T1000 (cell line): ENCODE data around the gene MZF1.
"Not testable (repeated sequence)": the region's sequence is repeated elsewhere in the genome, so short reads cannot be mapped to it uniquely, and the experiment has no call there.

Source experiments
- DNase-seq: peaks from one replicate; lab custom pipeline; 2025; ENCODE audit warnings: mixed read lengths; lab: John Stamatoyannopoulos, UW

MZF1 gene

DNA sequence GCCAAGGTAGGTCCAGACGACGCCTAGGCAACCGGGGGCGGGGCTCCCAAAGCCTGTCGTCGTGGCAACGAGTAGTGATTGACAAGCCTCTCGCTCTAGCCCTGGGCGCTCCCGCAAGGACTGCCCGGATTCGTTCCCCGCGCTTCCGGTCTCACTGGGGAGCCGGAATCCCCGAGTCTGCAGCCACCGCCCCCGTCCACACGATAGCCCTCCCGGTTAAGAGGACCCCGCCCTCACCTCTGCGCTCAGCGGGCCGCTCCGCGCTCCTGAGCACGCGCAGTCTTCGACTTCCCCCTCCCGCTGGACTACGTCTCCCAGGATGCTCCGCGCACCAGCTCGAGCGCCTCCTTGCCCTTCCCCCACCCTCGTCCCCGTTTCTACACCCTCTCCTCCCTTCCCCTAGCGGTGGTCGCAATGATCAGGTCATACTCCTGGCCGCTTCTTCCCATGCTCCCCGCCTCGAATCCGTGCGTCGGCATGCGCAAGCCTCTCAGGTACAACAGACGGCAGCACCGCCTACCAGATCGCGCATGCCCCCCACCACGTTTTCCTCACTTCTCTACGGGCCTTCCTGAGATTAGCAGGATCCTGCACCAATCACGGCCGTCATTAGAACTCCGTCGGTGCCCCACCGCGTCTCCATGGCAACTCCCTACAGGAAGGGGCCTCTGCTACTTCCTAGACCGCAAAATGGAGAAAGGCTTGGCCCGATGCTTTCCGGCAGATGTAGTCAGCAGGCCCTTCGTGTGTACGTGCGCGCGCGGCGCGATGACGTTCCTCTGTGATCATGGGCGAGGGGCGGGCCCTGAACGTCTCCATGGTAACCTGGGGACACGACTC is at the start of gene MZF1:
MZF1 (minus strand) TSS at position 518 of the 840 bp plus-strand sequence. CDS start 1,946 bp downstream, outside the sequence.
- DNase-seq = no peak

- not testable (repeated sequence) for DNase-seq
These were observed 34.1 kb upstream of the MZF1 start for GRCh38 chr19:58607213-58607612.

- DNase-seq = not testable (repeated sequence)
These were observed 33.2 kb upstream of the MZF1 start for GRCh38 chr19:58606251-58606896.

- DNase-seq = no peak
These were observed 13.1 kb upstream of the MZF1 start for GRCh38 chr19:58586133-58586765.

- DNase-seq = no peak
These were observed 12.5 kb upstream of the MZF1 start for GRCh38 chr19:58585442-58586132.

GRCh38 chr19:58584498-58585441 is 11.6 kb upstream of the MZF1 start:
- DNase-seq = no peak

GRCh38 chr19:58582985-58583384 is 9.8 kb upstream of the MZF1 start:
- DNase-seq = no peak

DNA sequence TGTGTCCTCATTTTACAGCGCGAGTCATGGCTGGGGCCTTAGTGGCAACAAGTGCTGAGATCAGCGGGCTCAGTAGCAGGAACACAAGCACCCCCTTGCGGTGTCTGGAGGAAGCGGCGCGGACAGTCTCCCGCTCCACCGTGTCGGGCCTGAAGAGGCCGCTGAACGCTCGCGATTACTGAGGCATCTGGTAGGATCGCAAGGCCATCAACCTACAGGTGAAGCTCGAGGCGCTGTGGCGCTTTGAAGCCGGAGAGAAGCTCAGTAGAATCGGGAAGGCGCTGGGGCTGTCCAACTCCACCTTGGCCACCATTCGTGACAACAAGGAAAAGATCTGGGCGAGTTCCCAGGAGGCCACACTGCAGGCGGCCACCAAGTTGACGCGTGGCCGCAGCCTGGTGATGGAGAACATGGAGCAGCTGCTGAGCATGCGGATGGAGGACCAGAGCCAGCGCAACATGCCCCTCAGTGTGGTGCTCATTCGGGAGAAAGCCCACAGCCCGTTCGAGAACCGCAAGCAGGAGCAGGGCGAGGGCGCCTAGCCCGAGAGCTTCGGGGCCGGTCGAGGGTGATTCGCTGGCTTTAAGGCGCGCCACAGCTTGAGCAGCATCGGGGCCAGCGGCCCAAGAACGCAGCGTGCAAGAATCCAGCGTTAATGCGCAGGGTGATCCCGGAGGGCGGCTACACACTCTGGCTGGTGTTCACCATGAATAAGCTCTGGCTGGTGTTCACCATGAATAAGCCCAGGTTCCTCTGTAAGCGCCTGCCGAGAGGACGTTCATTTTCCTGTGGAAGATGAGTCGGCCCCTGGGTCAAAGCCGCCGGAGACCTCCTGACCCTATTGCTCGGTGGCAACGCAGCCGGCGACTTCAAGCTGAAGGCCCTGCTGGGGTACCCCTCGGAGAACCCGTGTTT is 8.3 kb upstream of the MZF1 start:
- DNase-seq = no peak

DNA sequence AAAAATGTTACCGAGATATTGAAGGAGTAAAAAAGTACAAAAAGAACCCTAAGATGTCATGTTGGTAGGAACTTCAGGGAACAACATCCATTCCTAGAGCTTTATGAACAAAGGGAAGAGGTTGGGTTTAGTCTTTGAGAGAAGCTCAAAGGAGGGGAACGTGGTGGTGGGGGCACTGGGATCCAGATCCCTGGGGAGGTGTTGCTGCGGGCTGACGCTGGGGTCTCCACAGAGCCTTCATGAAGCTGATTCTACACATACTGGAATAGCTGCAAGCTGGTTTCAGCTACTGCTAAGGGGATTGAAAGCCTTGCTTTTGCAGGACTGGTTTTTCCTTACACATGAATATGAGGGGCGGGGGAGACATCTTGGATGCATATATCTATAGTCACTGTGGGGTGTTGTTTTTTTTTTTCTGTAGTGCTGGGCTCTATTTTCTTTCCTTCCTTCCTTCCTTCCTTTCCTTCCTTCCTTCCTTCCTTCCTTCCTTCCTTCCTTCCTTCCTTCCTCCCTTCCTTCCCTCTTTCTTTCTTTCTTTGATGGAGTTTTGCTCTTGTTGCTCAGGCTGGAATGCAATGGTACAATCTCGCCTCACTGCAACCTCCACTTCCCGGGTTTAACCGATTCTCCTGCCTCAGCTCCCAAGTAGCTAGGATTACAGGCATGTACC is 6.5 kb upstream of the MZF1 start:
- DNase-seq = no peak

GRCh38 chr19:58578012-58578925 is 5.1 kb upstream of the MZF1 start:
- no peak for DNase-seq

GRCh38 chr19:58577581-58577980 is 4.4 kb upstream of the MZF1 start:
- not testable (repeated sequence) for DNase-seq

GRCh38 chr19:58575183-58576041 is 2.3 kb upstream of the MZF1 start:
- DNase-seq = no peak

DNA sequence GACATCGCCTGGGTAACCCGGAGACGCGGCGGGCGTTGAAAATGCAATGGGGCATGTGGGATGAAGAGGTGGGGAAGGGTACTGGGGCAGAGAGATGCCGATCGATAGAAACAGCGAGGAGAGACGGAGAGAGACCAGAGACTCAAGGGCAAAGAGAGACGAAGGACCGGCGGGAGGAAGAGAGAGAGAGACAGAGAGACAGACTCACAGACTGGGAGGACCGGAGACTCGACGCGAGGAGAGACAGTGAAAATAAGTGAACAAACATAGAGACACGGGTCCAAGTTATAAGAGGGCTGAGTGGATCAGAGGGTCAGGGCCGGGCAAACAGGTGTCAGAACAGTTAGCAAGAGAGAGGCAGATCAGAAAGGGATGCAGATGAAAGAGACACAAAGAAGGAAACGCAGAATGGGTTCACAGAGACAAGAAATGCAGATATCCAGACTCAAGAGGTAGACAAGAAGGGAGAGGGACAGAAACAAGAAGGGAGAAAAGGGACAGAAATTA is 576 bp upstream of the MZF1 start:
- DNase-seq = no peak

DNA sequence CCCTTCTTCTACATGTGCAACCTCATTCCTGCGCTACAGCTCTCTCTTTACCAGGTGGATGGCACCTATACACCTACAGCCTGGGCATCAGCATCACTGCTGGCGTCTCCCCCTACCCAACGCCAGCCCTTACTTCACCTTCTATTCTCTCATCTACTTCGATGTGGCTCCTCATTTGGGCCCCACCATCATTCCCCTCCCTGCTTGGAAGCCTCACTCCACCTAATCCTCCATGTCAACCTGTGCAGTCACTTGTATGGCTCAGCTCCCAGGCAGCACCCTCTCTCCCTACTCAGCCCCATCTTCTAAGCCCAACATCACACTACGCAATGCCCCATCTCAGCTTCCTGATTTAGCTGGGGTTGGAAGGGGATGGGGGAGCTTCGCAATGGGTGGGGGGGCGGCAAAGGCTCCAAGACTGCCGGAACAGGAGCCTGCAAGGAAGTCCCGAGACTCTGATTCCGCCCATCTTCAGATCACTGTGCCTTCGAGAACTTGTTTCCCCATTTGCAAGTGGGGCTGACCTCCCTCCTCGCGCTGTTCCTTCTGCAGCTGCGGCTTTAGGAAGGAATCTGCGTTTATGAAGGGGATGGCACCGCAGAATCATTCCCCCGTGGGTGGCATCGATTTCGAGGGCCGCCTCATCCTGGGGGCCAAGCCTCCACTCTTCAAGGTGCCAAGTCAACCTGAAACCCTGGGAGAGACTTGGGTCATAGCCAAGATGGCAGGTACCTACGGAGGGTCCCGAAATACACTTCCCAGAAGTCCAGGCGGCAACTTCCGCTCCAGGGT is 913 bp downstream of the MZF1 start:
- no peak for DNase-seq

GRCh38 chr19:58571575-58571947 is 1.6 kb downstream of the MZF1 start:
- no peak for DNase-seq

DNA sequence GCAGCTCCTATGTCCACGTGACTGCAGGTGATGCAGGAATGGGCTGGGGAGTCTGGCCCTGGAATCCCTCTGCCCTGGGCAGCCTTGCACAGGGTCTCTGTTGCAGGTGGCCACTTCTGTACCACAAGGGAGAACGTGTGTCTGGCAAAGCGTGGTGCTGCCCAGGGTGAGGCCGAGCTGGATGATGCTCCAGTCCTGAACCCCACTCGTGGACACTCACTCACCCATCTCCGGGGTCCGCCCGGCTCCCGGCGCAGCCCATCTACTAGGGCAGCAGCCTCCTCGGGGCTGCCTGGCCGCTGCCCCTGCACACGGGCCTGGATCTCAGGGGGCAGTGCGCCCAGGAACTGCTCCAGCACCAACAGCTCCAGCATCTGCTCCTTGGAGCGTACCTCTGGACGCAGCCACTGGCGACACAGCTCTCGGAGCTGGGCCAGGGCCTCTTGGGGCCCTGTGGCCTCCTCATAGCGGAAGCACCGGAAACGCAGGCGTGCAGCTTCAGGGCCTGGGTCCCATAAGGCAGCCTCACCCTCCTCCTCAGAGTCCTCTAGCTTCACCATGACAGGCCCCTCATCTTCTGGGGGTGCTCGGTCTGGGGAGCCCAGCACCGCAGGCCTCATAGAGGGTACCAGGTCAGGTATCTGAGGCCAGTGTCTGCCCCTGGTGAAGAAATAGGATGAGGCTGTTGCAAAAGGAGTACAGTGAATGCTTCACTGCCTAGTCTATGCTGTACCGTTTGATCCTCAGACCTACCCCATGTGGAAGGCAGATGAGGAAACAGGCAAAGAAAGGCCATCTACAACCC is 2.2 kb downstream of the MZF1 start:
- DNase-seq = no peak
